ENCODE results near the gene ABLIM2. TPM values are rescaled to one million over a fixed set of nuclear protein-coding genes. Genes with fewer than 3 reads are reported as not detected.

ABLIM2 gene
- total and polyA plus RNA-seq, 2 of the 13 experiments (the other 11 are each of a cell fraction or from before 2014, with no cell fraction given) = 0.20 to 0.37 TPM

- TF ChIP-seq MBNL3 (CRISPR knock-in tag; conservative IDR thresholded peaks at IDR 0.05) (no peak), ZNF615 (CRISPR knock-in tag; IDR thresholded peaks at IDR 0.05; ENCODE audit: borderline replicate concordance) (no peak), JDP2 (CRISPR knock-in tag; IDR thresholded peaks at IDR 0.05; ENCODE audit: borderline replicate concordance) (no peak), ZMAT5 (CRISPR knock-in tag; IDR thresholded peaks at IDR 0.05; ENCODE audit: borderline replicate concordance, low read depth) (no peak), GMEB2 (CRISPR knock-in tag; IDR thresholded peaks at IDR 0.05; ENCODE audit: low read depth) (no peak), ZNF235 (CRISPR knock-in tag; IDR thresholded peaks at IDR 0.05; ENCODE audit: borderline replicate concordance) (no peak), KLF9 (CRISPR knock-in tag; IDR thresholded peaks at IDR 0.05; ENCODE audit: low read depth) (no peak), TAF1 (CRISPR knock-in tag; IDR thresholded peaks at IDR 0.05) (0 out of 2 replicates have a peak, but pooled peaks have one; percentile 15), ZNF430 (CRISPR knock-in tag; IDR thresholded peaks at IDR 0.05) (no peak), IKZF4 (CRISPR knock-in tag; IDR thresholded peaks at IDR 0.05; ENCODE audit: borderline replicate concordance, low read depth, not compliant biosample characterization) (no peak), ZBTB10 (CRISPR knock-in tag; IDR thresholded peaks at IDR 0.05; ENCODE audit: borderline replicate concordance) (no peak), POGK (CRISPR knock-in tag; conservative IDR thresholded peaks at IDR 0.05) (no peak)
- TF ChIP-seq, protein P1, sequence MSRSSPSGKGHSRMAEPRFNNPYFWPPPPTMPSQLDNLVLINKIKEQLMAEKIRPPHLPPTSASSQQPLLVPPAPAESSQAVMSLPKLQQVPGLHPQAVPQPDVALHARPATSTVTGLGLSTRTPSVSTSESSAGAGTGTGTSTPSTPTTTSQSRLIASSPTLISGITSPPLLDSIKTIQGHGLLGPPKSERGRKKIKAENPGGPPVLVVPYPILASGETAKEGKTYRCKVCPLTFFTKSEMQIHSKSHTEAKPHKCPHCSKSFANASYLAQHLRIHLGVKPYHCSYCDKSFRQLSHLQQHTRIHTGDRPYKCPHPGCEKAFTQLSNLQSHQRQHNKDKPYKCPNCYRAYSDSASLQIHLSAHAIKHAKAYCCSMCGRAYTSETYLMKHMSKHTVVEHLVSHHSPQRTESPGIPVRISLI (CRISPR knock-in tag; IDR thresholded peaks at IDR 0.05; ENCODE audit: borderline replicate concordance) = no peak
- TF ChIP-seq, protein P2, sequence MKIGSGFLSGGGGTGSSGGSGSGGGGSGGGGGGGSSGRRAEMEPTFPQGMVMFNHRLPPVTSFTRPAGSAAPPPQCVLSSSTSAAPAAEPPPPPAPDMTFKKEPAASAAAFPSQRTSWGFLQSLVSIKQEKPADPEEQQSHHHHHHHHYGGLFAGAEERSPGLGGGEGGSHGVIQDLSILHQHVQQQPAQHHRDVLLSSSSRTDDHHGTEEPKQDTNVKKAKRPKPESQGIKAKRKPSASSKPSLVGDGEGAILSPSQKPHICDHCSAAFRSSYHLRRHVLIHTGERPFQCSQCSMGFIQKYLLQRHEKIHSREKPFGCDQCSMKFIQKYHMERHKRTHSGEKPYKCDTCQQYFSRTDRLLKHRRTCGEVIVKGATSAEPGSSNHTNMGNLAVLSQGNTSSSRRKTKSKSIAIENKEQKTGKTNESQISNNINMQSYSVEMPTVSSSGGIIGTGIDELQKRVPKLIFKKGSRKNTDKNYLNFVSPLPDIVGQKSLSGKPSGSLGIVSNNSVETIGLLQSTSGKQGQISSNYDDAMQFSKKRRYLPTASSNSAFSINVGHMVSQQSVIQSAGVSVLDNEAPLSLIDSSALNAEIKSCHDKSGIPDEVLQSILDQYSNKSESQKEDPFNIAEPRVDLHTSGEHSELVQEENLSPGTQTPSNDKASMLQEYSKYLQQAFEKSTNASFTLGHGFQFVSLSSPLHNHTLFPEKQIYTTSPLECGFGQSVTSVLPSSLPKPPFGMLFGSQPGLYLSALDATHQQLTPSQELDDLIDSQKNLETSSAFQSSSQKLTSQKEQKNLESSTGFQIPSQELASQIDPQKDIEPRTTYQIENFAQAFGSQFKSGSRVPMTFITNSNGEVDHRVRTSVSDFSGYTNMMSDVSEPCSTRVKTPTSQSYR (CRISPR knock-in tag; IDR thresholded peaks at IDR 0.05; ENCODE audit: borderline replicate concordance) = no peak
- TF ChIP-seq, protein P3, sequence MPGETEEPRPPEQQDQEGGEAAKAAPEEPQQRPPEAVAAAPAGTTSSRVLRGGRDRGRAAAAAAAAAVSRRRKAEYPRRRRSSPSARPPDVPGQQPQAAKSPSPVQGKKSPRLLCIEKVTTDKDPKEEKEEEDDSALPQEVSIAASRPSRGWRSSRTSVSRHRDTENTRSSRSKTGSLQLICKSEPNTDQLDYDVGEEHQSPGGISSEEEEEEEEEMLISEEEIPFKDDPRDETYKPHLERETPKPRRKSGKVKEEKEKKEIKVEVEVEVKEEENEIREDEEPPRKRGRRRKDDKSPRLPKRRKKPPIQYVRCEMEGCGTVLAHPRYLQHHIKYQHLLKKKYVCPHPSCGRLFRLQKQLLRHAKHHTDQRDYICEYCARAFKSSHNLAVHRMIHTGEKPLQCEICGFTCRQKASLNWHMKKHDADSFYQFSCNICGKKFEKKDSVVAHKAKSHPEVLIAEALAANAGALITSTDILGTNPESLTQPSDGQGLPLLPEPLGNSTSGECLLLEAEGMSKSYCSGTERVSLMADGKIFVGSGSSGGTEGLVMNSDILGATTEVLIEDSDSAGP (CRISPR knock-in tag; IDR thresholded peaks at IDR 0.05; ENCODE audit: borderline replicate concordance) = no peak
Measured at GRCh38 chr4:8201321-8201781, 42.7 kb upstream of the ABLIM2 start (continued).

Data from HepG2 (cell line).